ENCODE data around the gene ANTXR2. TPM values are rescaled to one million over a fixed set of nuclear protein-coding genes. Genes with fewer than 3 reads are reported as not detected.

ANTXR2 gene
- total and polyA plus RNA-seq, 2 of the 8 experiments (the other 6 are each of a cell fraction or from before 2014, with no cell fraction given), result 1.1 to 7.5 TPM

DNA sequence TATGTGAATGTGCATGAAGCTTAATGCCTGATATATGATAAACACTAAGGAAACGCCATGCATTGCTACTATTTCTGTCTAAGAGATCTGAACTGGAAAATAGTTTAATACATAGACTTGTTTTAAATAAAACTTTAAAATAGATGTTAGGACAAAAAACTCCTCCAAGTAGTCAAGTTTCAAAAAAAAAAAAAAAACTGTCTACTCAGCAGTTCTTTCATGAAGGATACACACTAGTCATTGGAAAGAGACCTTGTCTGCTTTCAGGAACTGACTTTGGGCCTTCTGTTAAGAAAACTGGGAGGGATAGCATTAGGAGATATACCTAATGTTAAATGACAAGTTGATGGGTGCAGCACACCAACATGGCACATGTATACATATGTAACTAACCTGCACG, 138.4 kb downstream of the ANTXR2 start:
- CTCF ChIA-PET (ENCODE audit: partially characterized antibody), result interaction anchor here (0.6 kb wide), 1 partner anchor 778 kb away, joined by 3 read pairs; no protein-coding TSS in a partner anchor
- POLR2A ChIA-PET (ENCODE audit: partially characterized antibody), result interaction anchor here (0.7 kb wide), 1 partner anchor 916 kb away, joined by 3 read pairs; no protein-coding TSS in a partner anchor
- no peaks in the 10 kb centered on the region for H4K20me1 ChIP-seq (replicated peaks in 1 of 2; ENCODE audit: control insufficient read depth in 1 of 2, insufficient read depth in 2 of 2, low read length in 2 of 2)

More for the DNA sequence above, 138.4 kb downstream of the ANTXR2 start:
- FAIRE-seq (no peak), DNase-seq (ENCODE audit: low read depth in 1 of 2, low spot score in 2 of 2) (no peak)
- Histone ChIP-seq H3K9ac (replicated peaks in 1 of 4; ENCODE audit: extremely low read depth in 1 of 4, low read depth in 3 of 4, low read length in 3 of 4) (no peak overlapping the region), H4K8ac (ENCODE audit: extremely low read depth, insufficient read depth, low read length) (no peak overlapping the region), H2BK12ac (ENCODE audit: low read depth, low read length) (no peak overlapping the region), H2BK20ac (ENCODE audit: low read length) (no peak overlapping the region), H2BK120ac (replicated peaks; ENCODE audit: low read depth, low read length) (no peak overlapping the region), H3K56ac (replicated peaks; ENCODE audit: insufficient read length, low read depth, low read length) (no peak overlapping the region), H4K5ac (ENCODE audit: insufficient read length, low read depth, low read length) (no peak overlapping the region), H3K27ac (ENCODE audit: low read depth, low read length) (no peak overlapping the region), H2AFZ (ENCODE audit: low read length) (no peak overlapping the region), H3K23ac (ENCODE audit: insufficient read length) (no peak overlapping the region), H3K14ac (ENCODE audit: insufficient read length) (no peak overlapping the region), H2BK15ac (ENCODE audit: low read length) (no peak overlapping the region), H3K9me3 (ENCODE audit: insufficient read depth in 2 of 2, low read depth in 1 of 2, low read length in 1 of 2) (no peaks in the 10 kb centered on the region), H2BK5ac (ENCODE audit: low read depth, low read length) (no peak overlapping the region), H3K79me1 (ENCODE audit: low read depth, low read length) (no peaks in the 10 kb centered on the region), H3K79me2 (ENCODE audit: control insufficient read depth in 1 of 2, insufficient read depth in 2 of 2, low read length in 2 of 2) (no peaks in the 10 kb centered on the region), H4K91ac (replicated peaks; ENCODE audit: insufficient read length, low read length) (no peak overlapping the region), H3K36me3 (ENCODE audit: control insufficient read depth in 2 of 4, insufficient read depth in 4 of 4, low read length in 3 of 4) (no peaks in the 10 kb centered on the region), H3K4me1 (replicated peaks in 1 of 4; ENCODE audit: control insufficient read depth in 3 of 4, insufficient read depth in 4 of 4, low read length in 3 of 4) (no peaks in the 10 kb centered on the region), H3K23me2 (ENCODE audit: low read depth, low read length) (no peaks in the 10 kb centered on the region), H3K27me3 (replicated peaks in 1 of 4; ENCODE audit: control insufficient read depth in 3 of 4, extremely low read depth in 1 of 4, insufficient read depth in 3 of 4, low read length in 3 of 4) (no peaks in the 10 kb centered on the region), H3K18ac (ENCODE audit: extremely low read depth, low read length) (no peak overlapping the region), H3K4ac (replicated peaks; ENCODE audit: insufficient read length, low read depth, low read length) (no peak overlapping the region), H3K4me2 (ENCODE audit: insufficient read depth in 1 of 2, low read depth in 2 of 2, low read length in 2 of 2) (no peak overlapping the region), H3K4me3 (ENCODE audit: extremely low read depth in 1 of 4, insufficient read depth in 2 of 4, low read depth in 3 of 4, low read length in 4 of 4) (no peak overlapping the region), H2AK5ac (ENCODE audit: low read depth, low read length) (no peak overlapping the region)
- 79% methylated on average over 2 of the region's 2 CpGs; no CpG with 5 or more reads in 1 of the 2 experiments for WGBS, 2 experiments (ENCODE audit: extremely low coverage in 1 of 2, insufficient coverage in 1 of 2, insufficient read length in 1 of 2, insufficient replicate concordance in 2 of 2, low coverage in 1 of 2, low lambda C conversion rate in 2 of 2, missing lambda C conversion rate in 1 of 2)
- TF ChIP-seq MAFK (IDR thresholded peaks at IDR 0.05; ENCODE audit: low read depth, low read length), result peak; percentile 93
- no peak for TF ChIP-seq JUN (IDR thresholded peaks at IDR 0.05; ENCODE audit: low read depth, low read length)

All from H1 (cell line).